ENCODE measurements around the gene RGS13.

GRCh38 chr1:192709544-192709943 lies 73.6 kb downstream of the RGS13 start:
- TF ChIP-seq, protein P1, sequence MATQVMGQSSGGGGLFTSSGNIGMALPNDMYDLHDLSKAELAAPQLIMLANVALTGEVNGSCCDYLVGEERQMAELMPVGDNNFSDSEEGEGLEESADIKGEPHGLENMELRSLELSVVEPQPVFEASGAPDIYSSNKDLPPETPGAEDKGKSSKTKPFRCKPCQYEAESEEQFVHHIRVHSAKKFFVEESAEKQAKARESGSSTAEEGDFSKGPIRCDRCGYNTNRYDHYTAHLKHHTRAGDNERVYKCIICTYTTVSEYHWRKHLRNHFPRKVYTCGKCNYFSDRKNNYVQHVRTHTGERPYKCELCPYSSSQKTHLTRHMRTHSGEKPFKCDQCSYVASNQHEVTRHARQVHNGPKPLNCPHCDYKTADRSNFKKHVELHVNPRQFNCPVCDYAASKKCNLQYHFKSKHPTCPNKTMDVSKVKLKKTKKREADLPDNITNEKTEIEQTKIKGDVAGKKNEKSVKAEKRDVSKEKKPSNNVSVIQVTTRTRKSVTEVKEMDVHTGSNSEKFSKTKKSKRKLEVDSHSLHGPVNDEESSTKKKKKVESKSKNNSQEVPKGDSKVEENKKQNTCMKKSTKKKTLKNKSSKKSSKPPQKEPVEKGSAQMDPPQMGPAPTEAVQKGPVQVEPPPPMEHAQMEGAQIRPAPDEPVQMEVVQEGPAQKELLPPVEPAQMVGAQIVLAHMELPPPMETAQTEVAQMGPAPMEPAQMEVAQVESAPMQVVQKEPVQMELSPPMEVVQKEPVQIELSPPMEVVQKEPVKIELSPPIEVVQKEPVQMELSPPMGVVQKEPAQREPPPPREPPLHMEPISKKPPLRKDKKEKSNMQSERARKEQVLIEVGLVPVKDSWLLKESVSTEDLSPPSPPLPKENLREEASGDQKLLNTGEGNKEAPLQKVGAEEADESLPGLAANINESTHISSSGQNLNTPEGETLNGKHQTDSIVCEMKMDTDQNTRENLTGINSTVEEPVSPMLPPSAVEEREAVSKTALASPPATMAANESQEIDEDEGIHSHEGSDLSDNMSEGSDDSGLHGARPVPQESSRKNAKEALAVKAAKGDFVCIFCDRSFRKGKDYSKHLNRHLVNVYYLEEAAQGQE (IDR thresholded peaks at IDR 0.05; ENCODE audit: insufficient replicate concordance, low read depth) = no peak
- TF ChIP-seq, protein P2, sequence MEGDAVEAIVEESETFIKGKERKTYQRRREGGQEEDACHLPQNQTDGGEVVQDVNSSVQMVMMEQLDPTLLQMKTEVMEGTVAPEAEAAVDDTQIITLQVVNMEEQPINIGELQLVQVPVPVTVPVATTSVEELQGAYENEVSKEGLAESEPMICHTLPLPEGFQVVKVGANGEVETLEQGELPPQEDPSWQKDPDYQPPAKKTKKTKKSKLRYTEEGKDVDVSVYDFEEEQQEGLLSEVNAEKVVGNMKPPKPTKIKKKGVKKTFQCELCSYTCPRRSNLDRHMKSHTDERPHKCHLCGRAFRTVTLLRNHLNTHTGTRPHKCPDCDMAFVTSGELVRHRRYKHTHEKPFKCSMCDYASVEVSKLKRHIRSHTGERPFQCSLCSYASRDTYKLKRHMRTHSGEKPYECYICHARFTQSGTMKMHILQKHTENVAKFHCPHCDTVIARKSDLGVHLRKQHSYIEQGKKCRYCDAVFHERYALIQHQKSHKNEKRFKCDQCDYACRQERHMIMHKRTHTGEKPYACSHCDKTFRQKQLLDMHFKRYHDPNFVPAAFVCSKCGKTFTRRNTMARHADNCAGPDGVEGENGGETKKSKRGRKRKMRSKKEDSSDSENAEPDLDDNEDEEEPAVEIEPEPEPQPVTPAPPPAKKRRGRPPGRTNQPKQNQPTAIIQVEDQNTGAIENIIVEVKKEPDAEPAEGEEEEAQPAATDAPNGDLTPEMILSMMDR (IDR thresholded peaks at IDR 0.05; ENCODE audit: insufficient read depth, low read length) = no peak

All from HL-60 (cell line).